ENCODE results near the gene SETBP1.

SETBP1 gene

DNA sequence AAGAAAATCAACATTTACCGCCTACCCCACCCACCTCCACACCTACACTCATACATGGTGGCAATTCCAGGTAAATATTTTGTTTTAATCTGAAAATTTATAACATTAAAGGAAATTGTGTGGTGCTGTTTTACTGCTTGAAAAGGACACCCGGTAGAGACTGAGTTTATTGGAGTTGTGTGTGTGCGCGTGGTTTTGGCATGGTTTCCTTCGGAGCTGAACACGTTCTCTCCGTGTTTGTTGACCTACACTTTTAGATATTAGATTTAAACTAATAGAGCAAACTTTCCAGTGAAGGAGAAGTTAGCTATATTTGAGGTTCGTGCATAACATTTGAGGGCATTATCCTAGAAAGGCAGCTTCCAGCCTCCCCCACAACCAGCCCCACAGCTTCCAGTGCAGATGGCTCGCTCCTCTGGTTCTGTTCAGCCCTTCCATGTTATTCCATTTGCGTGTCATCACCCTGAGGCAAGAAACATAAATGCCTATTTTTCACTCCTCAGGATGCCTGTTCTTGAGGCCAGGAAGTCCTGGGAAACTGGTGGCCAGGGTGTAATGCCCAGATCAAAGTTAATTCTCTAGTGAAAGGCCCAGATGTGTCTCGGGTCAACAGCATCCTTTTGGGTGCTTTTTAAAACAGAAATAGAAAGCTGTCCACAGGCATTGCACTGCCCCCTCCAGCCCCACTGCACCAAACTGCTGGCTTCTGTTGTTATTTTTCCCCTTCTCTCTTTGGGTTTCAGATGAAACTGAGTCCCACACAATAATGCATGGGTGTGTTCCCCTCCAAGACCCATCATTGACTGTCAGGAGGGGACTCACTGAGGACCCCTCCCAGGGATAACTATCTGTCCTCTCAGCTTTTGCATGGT, 190.2 kb downstream of the SETBP1 start:
- TF ChIP-seq, protein P1, sequence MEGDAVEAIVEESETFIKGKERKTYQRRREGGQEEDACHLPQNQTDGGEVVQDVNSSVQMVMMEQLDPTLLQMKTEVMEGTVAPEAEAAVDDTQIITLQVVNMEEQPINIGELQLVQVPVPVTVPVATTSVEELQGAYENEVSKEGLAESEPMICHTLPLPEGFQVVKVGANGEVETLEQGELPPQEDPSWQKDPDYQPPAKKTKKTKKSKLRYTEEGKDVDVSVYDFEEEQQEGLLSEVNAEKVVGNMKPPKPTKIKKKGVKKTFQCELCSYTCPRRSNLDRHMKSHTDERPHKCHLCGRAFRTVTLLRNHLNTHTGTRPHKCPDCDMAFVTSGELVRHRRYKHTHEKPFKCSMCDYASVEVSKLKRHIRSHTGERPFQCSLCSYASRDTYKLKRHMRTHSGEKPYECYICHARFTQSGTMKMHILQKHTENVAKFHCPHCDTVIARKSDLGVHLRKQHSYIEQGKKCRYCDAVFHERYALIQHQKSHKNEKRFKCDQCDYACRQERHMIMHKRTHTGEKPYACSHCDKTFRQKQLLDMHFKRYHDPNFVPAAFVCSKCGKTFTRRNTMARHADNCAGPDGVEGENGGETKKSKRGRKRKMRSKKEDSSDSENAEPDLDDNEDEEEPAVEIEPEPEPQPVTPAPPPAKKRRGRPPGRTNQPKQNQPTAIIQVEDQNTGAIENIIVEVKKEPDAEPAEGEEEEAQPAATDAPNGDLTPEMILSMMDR (conservative IDR thresholded peaks at IDR 0.05; ENCODE audit: low read depth, low read length) = no peak
- H3K4me3 ChIP-seq (ENCODE audit: low read length) = no peak overlapping the region
- no peak for DNase-seq (ENCODE audit: low read depth)

GRCh38 chr18:44871771-44872170, 191.1 kb downstream of the SETBP1 start:
- TF ChIP-seq, protein P1 (conservative IDR thresholded peaks at IDR 0.05; ENCODE audit: low read depth, low read length) = no peak
- no peak overlapping the region for H3K4me3 ChIP-seq (ENCODE audit: low read length)
- no peak for DNase-seq (ENCODE audit: low read depth)

- H3K4me3 ChIP-seq (ENCODE audit: low read length) = no peak overlapping the region
- no peak for DNase-seq (ENCODE audit: low read depth)
- TF ChIP-seq, protein P1 (conservative IDR thresholded peaks at IDR 0.05; ENCODE audit: low read depth, low read length) = no peak
Observed at GRCh38 chr18:44876024-44876423, 195.3 kb downstream of the SETBP1 start.

DNA sequence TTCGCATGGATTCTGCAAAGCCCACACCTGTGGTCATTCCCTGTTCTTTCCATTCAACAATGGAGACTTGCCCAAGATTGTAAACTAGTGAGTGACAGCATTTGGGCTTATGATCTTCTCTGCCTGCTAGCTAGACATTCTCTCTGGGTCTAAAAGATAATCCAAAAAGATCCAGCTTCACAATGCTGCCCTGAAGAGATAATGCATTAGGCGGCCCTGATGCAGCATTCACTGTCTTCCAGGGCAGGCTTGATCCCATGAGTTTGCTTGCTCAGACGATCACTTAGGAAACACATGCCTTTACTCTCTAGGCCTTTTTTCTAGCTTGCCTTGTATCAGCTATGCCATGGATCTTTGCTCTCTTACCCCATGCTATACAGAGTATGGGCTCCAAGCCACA, 196.1 kb downstream of the SETBP1 start:
- DNase-seq (ENCODE audit: low read depth) = no peak
- H3K4me3 ChIP-seq (ENCODE audit: low read length) = no peak overlapping the region
- TF ChIP-seq, protein P1 (conservative IDR thresholded peaks at IDR 0.05; ENCODE audit: low read depth, low read length) = no peak

- no peak overlapping the region for H3K4me3 ChIP-seq (ENCODE audit: low read length)
- TF ChIP-seq, protein P1 (conservative IDR thresholded peaks at IDR 0.05; ENCODE audit: low read depth, low read length) = no peak
- no peak for DNase-seq (ENCODE audit: low read depth)
Observed at GRCh38 chr18:44878335-44878734, 197.6 kb downstream of the SETBP1 start.

DNA sequence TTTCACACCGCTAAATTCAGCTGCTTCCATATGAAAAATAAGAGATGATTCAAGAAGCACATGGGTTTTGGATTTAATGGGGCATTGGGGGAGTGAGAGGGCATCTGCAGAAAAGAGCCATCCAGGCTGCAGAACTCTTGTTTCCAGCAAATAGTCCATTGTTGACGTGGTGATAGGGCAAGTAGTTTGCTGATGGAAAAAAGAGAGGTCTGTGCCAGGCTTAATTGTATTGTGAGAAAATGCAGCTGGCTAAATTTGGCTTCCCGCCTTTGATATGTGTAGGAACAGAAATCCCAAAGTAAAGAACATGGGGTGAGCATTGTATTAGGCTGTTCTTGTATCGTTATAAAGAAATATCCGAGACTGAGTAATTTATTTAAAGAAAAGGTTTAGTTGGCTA, 199.5 kb downstream of the SETBP1 start:
- no peak for DNase-seq (ENCODE audit: low read depth)
- TF ChIP-seq, protein P1 (conservative IDR thresholded peaks at IDR 0.05; ENCODE audit: low read depth, low read length) = no peak
- H3K4me3 ChIP-seq (ENCODE audit: low read length) = no peak overlapping the region

Data from retinal pigment epithelial cell (primary cell).